Activated naive CD8-positive, alpha-beta T cell treated with anti-CD3 and anti-CD28 coated beads, Interleukin-2, amount 50 U/mL, for 24 hours (primary cell): ENCODE data around the gene IL11.

Source experiments
- ATAC-seq: fragments of 150-1000 bp; cut with Tn5 transposase; one replicate; pipeline ENCODE4 v1.10.0; 2021
- DNase-seq: peaks from one replicate; pipeline ENCODE4 v3.0.0; 2021
- H3K27ac Mint-ChIP-seq: one replicate; pipeline ENCODE4 v1.8.0; 2021; ENCODE audit warnings: mild to moderate bottlenecking, mixed read lengths
- H3K27me3 Mint-ChIP-seq: one replicate; pipeline ENCODE4 v1.8.0; 2021; ENCODE audit warnings: mixed read lengths
- H3K36me3 Mint-ChIP-seq: one replicate; pipeline ENCODE4 v1.8.0; 2021; ENCODE audit warnings: low read depth, mixed read lengths
- H3K4me1 Mint-ChIP-seq: one replicate; pipeline ENCODE4 v1.8.0; 2021; ENCODE audit warnings: mixed read lengths
- H3K4me3 Mint-ChIP-seq: one replicate; pipeline ENCODE4 v1.8.0; 2021; ENCODE audit warnings: mild to moderate bottlenecking, moderate library complexity, mixed read lengths
- H3K9me3 Mint-ChIP-seq: one replicate; pipeline ENCODE4 v1.8.0; 2021; ENCODE audit warnings: mixed read lengths

Gene IL11

GRCh38 chr19:55368701-55369563 is 1.3 kb downstream of the IL11 start:
- Mint-ChIP-seq H3K27ac (no peak overlapping the region), H3K9me3 (no peaks in the 10 kb centered on the region), H3K27me3 (peaks cover 37% of the 10 kb centered on the region), H3K36me3 (peaks cover 2% of the 10 kb centered on the region), H3K4me1 (peaks cover 22% of the 10 kb centered on the region), H3K4me3 (no peak overlapping the region)
- DNase-seq (no peak), ATAC-seq (no peak)

DNA sequence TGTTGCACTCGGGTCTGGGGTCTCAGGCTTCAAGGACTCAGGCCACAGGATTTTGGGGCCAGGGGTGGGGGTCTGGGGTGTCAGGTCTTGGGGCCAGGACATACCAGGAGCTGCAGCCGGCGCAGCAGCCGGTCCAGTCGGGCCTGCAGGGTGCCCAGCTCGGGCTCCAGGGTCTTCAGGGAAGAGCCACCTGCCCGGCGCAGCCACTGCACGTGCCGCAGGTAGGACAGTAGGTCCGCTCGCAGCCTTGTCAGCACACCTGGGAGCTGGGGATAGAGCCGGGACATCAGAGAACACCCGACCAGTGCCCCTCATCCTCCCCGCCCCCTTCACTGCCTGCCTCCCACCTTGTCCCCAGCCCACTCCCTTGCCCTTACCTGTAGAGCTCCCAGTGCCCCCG is 2.2 kb downstream of the IL11 start:
- Mint-ChIP-seq H3K27me3 (peaks cover 31% of the 10 kb centered on the region), H3K27ac (no peak overlapping the region), H3K36me3 (peaks cover 2% of the 10 kb centered on the region), H3K4me3 (no peak overlapping the region), H3K9me3 (no peaks in the 10 kb centered on the region), H3K4me1 (peaks cover 17% of the 10 kb centered on the region)
- no peak for ATAC-seq
- no peak for DNase-seq

GRCh38 chr19:55366790-55367189 is 3.5 kb downstream of the IL11 start:
- peaks cover 23% of the 10 kb centered on the region for H3K27me3 Mint-ChIP-seq
- no peak overlapping the region for H3K4me3 Mint-ChIP-seq
- peaks cover 12% of the 10 kb centered on the region for H3K4me1 Mint-ChIP-seq
- H3K9me3 Mint-ChIP-seq: no peaks in the 10 kb centered on the region
- H3K36me3 Mint-ChIP-seq: peaks cover 2% of the 10 kb centered on the region
- DNase-seq (no peak), ATAC-seq (no peak)
- no peak overlapping the region for H3K27ac Mint-ChIP-seq

- Mint-ChIP-seq H3K4me3 (no peak overlapping the region), H3K36me3 (peaks cover under 1% of the 10 kb centered on the region), H3K27me3 (peaks cover 15% of the 10 kb centered on the region), H3K4me1 (peaks cover 10% of the 10 kb centered on the region), H3K27ac (no peak overlapping the region), H3K9me3 (no peaks in the 10 kb centered on the region)
- no peak for ATAC-seq
- DNase-seq: no peak
Measured at GRCh38 chr19:55365964-55366363, 4.3 kb downstream of the IL11 start.

- no peak for ATAC-seq
- no peak for DNase-seq
- Mint-ChIP-seq H3K4me1 (peaks cover 4% of the 10 kb centered on the region), H3K27me3 (peaks cover 9% of the 10 kb centered on the region), H3K36me3 (no peaks in the 10 kb centered on the region), H3K9me3 (no peaks in the 10 kb centered on the region), H3K27ac (no peak overlapping the region), H3K4me3 (no peak overlapping the region)
Measured at GRCh38 chr19:55365245-55365644, 5.0 kb downstream of the IL11 start.

DNA sequence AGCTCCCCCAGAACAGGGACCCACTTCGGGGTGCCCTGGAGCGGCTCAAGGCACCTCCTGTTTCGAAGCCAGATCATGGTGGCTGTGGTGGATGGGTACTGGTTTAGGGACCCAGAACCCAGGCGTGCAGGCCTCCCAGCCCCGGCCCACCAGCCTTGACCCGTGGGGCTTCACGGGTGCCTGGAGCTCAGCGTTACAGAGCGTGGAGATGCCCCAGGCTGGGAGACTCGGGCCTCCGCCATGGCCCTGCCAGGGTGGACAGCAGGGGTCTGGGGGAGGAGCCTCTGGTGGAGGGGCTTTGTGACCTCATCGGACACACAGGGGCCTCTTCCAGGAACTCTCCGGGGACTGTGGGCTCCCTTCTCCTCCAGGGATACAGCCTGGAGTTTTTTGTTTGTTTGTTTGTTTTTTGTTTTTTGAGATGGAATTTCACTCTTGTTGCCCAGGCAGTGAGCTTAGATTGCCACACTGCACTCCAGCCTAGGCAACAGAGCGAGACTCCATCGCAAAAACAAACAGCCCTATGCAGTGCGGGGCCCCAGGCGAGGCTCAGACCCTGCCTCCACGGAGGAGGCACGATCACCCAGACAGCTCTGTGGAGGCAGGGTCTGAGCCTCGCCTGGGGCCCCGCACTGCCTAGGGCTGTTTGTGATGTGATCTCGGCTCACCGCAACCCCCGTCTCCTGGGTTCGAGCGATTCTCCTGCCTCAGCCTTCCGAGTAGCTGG is 7.1 kb downstream of the IL11 start, which contains the start of gene GARIN5B:
Gene GARIN5B, minus strand, starts transcription at position 271 of the 727 bp plus-strand sequence. Its CDS starts 194 bp downstream, at position 77.
- Mint-ChIP-seq H3K4me3 (no peak within 1 kb of the TSS), H3K4me1 (no peaks in the 10 kb centered on the region), H3K36me3 (no peaks in the 10 kb centered on the region), H3K27me3 (peaks cover 4% of the 10 kb centered on the region), H3K9me3 (no peaks in the 10 kb centered on the region), H3K27ac (no peak within 1 kb of the TSS)
- DNase-seq (no peak), ATAC-seq (no peak)

DNA sequence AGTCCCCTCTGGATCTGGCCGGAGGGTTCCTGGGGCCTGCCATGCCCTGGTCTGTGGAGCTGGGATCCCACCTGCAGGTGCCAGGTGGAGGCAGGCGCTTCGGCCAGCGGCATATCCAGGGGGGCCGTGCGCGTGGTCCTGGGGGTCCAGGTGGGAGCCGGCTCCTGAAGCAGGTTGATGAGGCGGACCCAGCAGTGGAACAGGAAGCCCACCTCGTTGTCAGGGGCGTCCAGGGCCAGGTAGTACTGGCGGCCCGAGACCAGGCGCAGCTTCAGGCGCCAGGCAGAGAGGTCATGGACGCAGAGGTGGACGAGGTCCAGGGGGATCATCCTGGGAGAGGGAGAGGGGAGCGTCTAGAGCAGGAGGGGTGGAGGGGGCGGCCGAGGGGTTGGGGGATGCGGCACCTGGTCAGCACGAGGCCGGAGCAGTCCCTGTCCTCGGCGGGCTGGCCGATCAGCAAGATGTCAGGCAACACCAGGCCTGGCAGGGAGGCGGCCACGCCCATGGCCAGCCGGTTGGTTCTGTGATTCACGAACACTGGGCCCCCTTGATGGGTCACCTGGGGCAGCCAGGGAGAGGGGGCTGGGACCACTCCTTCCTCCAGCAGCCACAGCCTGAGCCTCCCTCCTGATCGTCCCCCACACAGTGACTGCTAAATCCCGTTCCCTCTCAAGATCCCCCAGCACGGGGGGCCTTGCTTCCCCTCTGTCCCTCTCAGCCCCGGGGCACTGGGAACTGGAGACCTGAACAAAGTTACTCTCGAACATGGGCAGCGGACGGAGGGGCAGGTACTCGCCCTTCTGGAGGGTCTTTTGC is 7.9 kb downstream of the IL11 start:
- peaks cover 2% of the 10 kb centered on the region for H3K27me3 Mint-ChIP-seq
- no peaks in the 10 kb centered on the region for H3K36me3 Mint-ChIP-seq
- no peaks in the 10 kb centered on the region for H3K9me3 Mint-ChIP-seq
- no peaks in the 10 kb centered on the region for H3K4me1 Mint-ChIP-seq
- H3K27ac Mint-ChIP-seq: no peak overlapping the region
- no peak for ATAC-seq
- no peak overlapping the region for H3K4me3 Mint-ChIP-seq
- DNase-seq: no peak

DNA sequence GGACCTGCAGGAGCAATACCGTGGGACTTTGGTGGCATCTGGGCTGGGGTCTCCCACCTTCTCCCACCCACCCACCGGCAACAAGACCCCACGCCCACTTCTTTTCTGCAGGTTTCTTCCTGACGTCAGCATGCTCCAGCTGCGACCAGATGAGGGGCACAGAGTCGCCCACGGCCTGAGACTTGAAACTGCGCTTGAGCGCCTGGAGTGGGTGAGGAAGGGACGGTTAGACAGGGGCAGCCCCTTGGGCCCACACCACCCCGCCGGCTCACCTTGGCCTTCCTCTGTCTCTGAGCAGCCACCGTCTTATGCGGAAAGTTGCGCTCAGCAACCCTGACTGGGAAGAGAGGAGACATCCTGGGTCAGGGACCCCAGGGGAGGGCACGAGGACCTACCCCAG is 9.4 kb downstream of the IL11 start:
- no peaks in the 10 kb centered on the region for H3K9me3 Mint-ChIP-seq
- no peak overlapping the region for H3K4me3 Mint-ChIP-seq
- H3K27ac Mint-ChIP-seq: no peak overlapping the region
- ATAC-seq (no peak), DNase-seq (no peak)
- no peaks in the 10 kb centered on the region for H3K36me3 Mint-ChIP-seq
- H3K4me1 Mint-ChIP-seq: no peaks in the 10 kb centered on the region
- peaks cover 12% of the 10 kb centered on the region for H3K27me3 Mint-ChIP-seq

DNA sequence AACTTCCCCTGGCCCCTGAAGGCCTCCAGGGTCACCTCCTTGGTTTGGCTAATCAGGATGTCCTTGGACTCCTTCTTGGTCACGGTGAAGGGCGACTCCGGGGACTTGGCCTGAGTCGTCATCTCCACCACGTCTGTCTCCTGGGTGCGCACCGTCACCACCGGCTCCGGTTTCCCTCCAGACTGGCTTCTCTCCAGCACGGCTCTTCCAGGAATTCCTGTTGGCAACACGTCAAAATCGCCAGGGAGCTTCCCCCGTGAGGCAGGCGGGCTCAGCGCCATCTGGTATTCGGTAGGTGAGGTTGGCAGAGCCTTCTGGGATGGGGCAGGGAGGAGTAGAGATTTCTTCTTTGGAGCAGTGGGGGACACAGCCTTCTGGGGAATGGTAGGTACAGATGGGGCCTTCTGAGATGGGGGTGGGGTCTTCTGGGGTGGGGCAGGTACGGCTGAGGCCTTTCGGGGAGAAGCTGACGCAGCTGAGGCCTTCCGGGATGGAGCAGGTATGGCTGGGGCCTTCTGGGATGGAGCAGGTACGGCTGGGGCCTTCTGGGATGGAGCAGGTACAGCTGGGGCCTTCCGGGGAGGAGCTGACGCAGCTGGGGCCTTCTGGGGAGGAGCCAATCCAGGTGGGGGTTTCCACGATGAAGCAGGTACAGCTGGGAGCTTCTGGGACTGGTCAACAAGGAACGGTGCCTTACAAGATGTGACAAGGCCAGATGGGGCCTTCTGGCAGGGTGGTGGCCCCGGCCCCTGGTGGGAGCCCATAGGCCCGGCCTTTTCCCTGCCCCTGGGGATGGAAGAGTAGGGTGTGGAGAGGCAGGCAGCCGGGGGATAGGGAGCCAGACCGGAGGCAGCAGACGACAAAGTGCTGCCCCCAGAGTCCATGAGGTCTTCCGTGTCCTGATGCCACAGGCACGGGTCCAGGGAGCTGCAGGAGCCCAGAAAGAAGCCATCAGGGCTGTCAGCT is 11.0 kb downstream of the IL11 start:
- Mint-ChIP-seq H3K27me3 (peaks cover 21% of the 10 kb centered on the region), H3K9me3 (no peaks in the 10 kb centered on the region), H3K4me3 (no peak overlapping the region), H3K4me1 (no peaks in the 10 kb centered on the region), H3K36me3 (no peaks in the 10 kb centered on the region), H3K27ac (no peak overlapping the region)
- no peak for ATAC-seq
- no peak for DNase-seq

DNA sequence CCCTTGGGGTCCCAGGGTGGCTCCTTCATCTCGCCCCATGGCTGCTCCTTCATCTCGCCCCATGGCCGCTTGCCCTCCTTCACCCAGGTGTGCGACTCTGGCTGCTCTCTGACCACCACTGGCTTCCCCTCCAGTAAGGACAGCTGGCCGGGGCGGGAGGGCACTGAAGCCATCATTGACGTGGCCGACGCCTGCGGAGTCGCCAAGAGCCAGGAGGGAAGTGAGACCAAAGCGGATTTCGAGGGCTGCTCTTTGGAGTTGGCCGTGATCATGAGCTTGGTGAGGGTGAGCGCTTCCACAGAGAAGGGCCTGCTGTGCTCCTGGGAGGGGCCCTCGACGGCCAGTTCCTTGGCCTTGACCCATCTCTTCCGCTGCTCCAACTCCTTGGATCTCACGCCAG is 11.8 kb downstream of the IL11 start:
- ATAC-seq: no peak
- H3K27ac Mint-ChIP-seq: no peak overlapping the region
- H3K9me3 Mint-ChIP-seq: no peaks in the 10 kb centered on the region
- DNase-seq: no peak
- H3K4me3 Mint-ChIP-seq: no peak overlapping the region
- peaks cover 3% of the 10 kb centered on the region for H3K4me1 Mint-ChIP-seq
- no peaks in the 10 kb centered on the region for H3K36me3 Mint-ChIP-seq
- H3K27me3 Mint-ChIP-seq: peaks cover 26% of the 10 kb centered on the region

DNA sequence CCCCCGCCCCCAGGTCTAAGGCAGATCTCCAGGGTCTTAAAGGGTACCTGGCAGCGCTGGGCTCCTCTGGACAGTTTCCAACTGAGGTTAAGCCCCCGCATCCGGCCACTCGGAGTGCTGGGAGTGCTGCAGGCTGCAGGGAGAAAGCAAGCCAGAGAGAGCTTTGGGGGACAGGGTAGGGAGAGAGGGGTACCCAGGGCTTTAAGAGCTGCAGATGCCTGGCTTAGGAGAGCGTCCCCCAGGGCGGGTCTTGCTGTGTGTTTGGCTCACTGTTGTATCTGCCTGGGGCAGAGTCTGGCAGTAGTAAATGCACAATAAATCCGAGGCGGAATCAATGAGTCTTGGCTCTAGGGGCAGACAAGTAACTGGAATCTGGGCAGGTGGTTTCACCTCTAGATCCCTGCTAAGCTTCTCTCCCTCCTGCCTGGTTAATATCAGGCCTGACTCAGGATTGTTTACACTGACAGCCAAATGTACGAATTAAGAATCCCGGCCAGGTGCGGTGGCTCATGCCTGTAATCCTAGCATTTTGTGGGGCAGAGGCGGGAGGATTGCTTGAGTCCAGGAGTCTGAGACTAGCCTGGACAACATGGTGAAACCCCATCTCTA is 14.9 kb downstream of the IL11 start:
- H3K4me3 Mint-ChIP-seq: no peak overlapping the region
- H3K27me3 Mint-ChIP-seq: peaks cover 53% of the 10 kb centered on the region
- DNase-seq (no peak), ATAC-seq (no peak)
- H3K36me3 Mint-ChIP-seq: no peaks in the 10 kb centered on the region
- H3K27ac Mint-ChIP-seq: no peak overlapping the region
- no peaks in the 10 kb centered on the region for H3K9me3 Mint-ChIP-seq
- H3K4me1 Mint-ChIP-seq: peaks cover 18% of the 10 kb centered on the region

DNA sequence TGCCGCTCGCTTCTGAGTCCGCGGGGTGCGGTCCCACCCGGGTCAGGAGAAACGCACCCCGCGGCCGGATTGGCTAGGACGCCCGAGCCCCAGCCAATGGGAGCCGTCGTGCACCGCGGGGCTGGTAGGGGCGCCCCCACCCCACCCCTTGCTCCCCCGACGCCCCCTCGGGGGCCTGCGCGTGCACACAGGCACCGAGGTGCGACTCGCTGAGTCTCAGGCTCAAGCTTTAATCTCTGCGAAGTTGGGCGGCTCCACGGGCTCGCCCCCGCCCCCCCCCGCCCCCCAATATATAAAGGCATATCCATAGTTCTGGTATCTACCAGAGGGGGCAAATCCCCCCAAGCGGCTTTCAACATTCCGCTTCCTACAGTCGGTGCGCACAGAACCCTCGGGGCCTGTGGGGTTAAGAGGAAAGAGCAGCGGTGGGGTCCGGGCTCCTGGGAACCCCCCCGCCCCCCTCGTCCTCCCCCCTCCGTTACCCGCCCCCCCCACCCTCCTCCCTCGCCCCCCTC is 15.5 kb downstream of the IL11 start, which contains the start of gene COX6B2:
Gene COX6B2, minus strand, starts transcription at position 22 of the 515 bp plus-strand sequence. CDS start 198 bp downstream, outside the sequence.
- no peak for DNase-seq
- Mint-ChIP-seq H3K4me3 (peak within 1 kb of the TSS; percentile 62), H3K9me3 (no peaks in the 10 kb centered on the region), H3K4me1 (peaks cover 18% of the 10 kb centered on the region), H3K36me3 (no peaks in the 10 kb centered on the region), H3K27ac (no peak within 1 kb of the TSS), H3K27me3 (peaks cover 53% of the 10 kb centered on the region)
- ATAC-seq: no peak
